Endodermal cell (in vitro differentiated cells): Measurements from ENCODE around the gene EVL. TPM values are rescaled to one million over a fixed set of nuclear protein-coding genes. Genes with fewer than 3 reads are reported as not detected.
"Not testable (repeated sequence)": the region's sequence is repeated elsewhere in the genome, so short reads cannot be mapped to it uniquely, and the experiment has no call there.

ENCODE experiments used
- DNase-seq: peaks from one replicate; pipeline ENCODE4 v3.0.0-alpha.2; 2017
- H3K27ac ChIP-seq: 2 replicates; pipeline ENCODE4 v1.5.1; 2013; ENCODE audit warnings: mild to moderate bottlenecking, low read depth, low read length, moderate library complexity
- H3K27me3 ChIP-seq: 2 replicates; pipeline ENCODE4 v1.6.1; 2013; ENCODE audit warnings: mild to moderate bottlenecking, low read length, moderate library complexity; ENCODE audit not compliant: insufficient read depth, control insufficient read depth, poor library complexity, severe bottlenecking
- H3K36me3 ChIP-seq: 2 replicates; pipeline ENCODE4 v1.7.0; 2013; ENCODE audit warnings: mild to moderate bottlenecking, low read length, moderate library complexity; ENCODE audit not compliant: control insufficient read depth, insufficient read depth
- H3K4me1 ChIP-seq: one replicate; pipeline ENCODE4 v1.7.0; 2013; ENCODE audit warnings: low read length; ENCODE audit not compliant: control insufficient read depth, insufficient read depth
- H3K4me3 ChIP-seq: 2 replicates; pipeline ENCODE4 v1.5.1; 2013; ENCODE audit warnings: mild to moderate bottlenecking, low read length, moderate library complexity
- H3K9ac ChIP-seq: 2 replicates; pipeline ENCODE4 v1.6.1; 2013; ENCODE audit warnings: mild to moderate bottlenecking, low read length, moderate library complexity; ENCODE audit not compliant: poor library complexity, severe bottlenecking; ENCODE audit errors: extremely low read depth
- H3K9me3 ChIP-seq: 2 replicates; pipeline ENCODE4 v1.6.1; 2013; ENCODE audit warnings: mild to moderate bottlenecking, low read length, moderate library complexity; ENCODE audit not compliant: control insufficient read depth
- H3K27ac Mint-ChIP-seq: 2 replicates; pipeline ENCODE4 v1.8.0; 2020; ENCODE audit warnings: mixed read lengths
- H3K27me3 Mint-ChIP-seq: 2 replicates; pipeline ENCODE4 v1.8.0; 2021; ENCODE audit warnings: mild to moderate bottlenecking, mixed read lengths; ENCODE audit not compliant: insufficient read depth
- H3K36me3 Mint-ChIP-seq: 2 replicates; pipeline ENCODE4 v1.8.0; 2020; ENCODE audit warnings: low read depth, mixed read lengths
- H3K4me1 Mint-ChIP-seq: 2 replicates; pipeline ENCODE4 v1.8.0; 2020; ENCODE audit warnings: mixed read lengths
- H3K4me3 Mint-ChIP-seq: 2 replicates; pipeline ENCODE4 v1.8.0; 2020; ENCODE audit warnings: mild to moderate bottlenecking, moderate library complexity, mixed read lengths
- H3K9me3 Mint-ChIP-seq: 2 replicates; pipeline ENCODE4 v1.8.0; 2020; ENCODE audit warnings: mild to moderate bottlenecking, mixed read lengths
- CTCF ChIP-seq: fragments of 200-600 bp; sonication (generic); conservative IDR thresholded peaks from 2 replicates; pipeline ENCODE4 v1.5.0; 2021; ENCODE audit warnings: antibody characterized with exemption, mild to moderate bottlenecking
- WGBS, 2 experiments: methylation state at CpG; one replicate each; pipeline versions ENCODE4 v1.1.5 to v1.1.7; 2013; ENCODE audit warnings: missing lambda C conversion rate in 2 of 2, mixed read lengths in 1 of 2; ENCODE audit not compliant: insufficient coverage in 1 of 2, insufficient read length in 1 of 2; 5-methylcytosine and 5-hydroxymethylcytosine counted together
- total RNA-seq, 2 donors: library from RNA; stranded (reverse); fragmentation: NEBNext Ultra II Directional in 1 of 2; extraction: Animal tissue kit (Norgen Biotek cat#: 25700) in 1 of 2; gene quantifications; 2 replicates in 1 of 2; 3 replicates in 1 of 2; pipeline ENCODE4 v1.2.1, GENCODE V29; 2021

Gene EVL
- total RNA-seq, 2 donors from 2014 or later: 61.1 to 71.3 TPM

GRCh38 chr14:100155756-100156616 lies 90.8 kb downstream of the EVL start:
- Mint-ChIP-seq H3K36me3 (peaks cover 2% of the 10 kb centered on the region), H3K27ac (no peak overlapping the region), H3K27me3 (peaks cover 62% of the 10 kb centered on the region), H3K9me3 (peaks cover 4% of the 10 kb centered on the region), H3K4me3 (no peak overlapping the region), H3K4me1 (peaks cover 6% of the 10 kb centered on the region)
- DNase-seq: no peak
- H3K4me1 ChIP-seq: no peaks in the 10 kb centered on the region
- WGBS, 2 experiments: 85 to 93% methylated on average over 7 to 12 of the region's 12 CpGs
- H3K9me3 ChIP-seq: no peaks in the 10 kb centered on the region
- no peak overlapping the region for H3K4me3 ChIP-seq
- no peak overlapping the region for H3K27ac ChIP-seq
- no peak overlapping the region for H3K9ac ChIP-seq
- H3K36me3 ChIP-seq: no peaks in the 10 kb centered on the region
- TF ChIP-seq CTCF: no peak
- peaks cover 51% of the 10 kb centered on the region for H3K27me3 ChIP-seq

GRCh38 chr14:100156776-100157175 lies 91.6 kb downstream of the EVL start:
- WGBS, 2 experiments: 87 to 100% methylated on average over 2 to 6 of the region's 6 CpGs
- H3K4me1 Mint-ChIP-seq: peaks cover 6% of the 10 kb centered on the region
- H3K27me3 Mint-ChIP-seq: peaks cover 70% of the 10 kb centered on the region

GRCh38 chr14:100157548-100158232 lies 92.5 kb downstream of the EVL start:
- not testable (repeated sequence) for H3K27ac Mint-ChIP-seq, H3K9me3 Mint-ChIP-seq, H3K9me3 ChIP-seq, H3K4me3 Mint-ChIP-seq, H3K9ac ChIP-seq, H3K4me3 ChIP-seq, DNase-seq, H3K36me3 Mint-ChIP-seq, H3K27ac ChIP-seq, H3K36me3 ChIP-seq, H3K4me1 Mint-ChIP-seq, H3K4me1 ChIP-seq
- peaks cover 73% of the 10 kb centered on the region for H3K27me3 Mint-ChIP-seq
- H3K27me3 ChIP-seq: peaks cover 62% of the 10 kb centered on the region
- WGBS, 2 experiments: 94 to 95% methylated on average over 10 to 16 of the region's 16 CpGs

More at GRCh38 chr14:100156776-100157175, 91.6 kb downstream of the EVL start:
- Histone ChIP-seq H3K36me3 (no peaks in the 10 kb centered on the region), H3K4me3 (no peak overlapping the region), H3K9me3 (no peaks in the 10 kb centered on the region), H3K27ac (no peak overlapping the region), H3K4me1 (no peaks in the 10 kb centered on the region), H3K9ac (no peak overlapping the region), H3K27me3 (peaks cover 59% of the 10 kb centered on the region)
- no peak for TF ChIP-seq CTCF
- no peak for DNase-seq
- peaks cover 2% of the 10 kb centered on the region for H3K36me3 Mint-ChIP-seq
- H3K27ac Mint-ChIP-seq: no peak overlapping the region
- no peak overlapping the region for H3K4me3 Mint-ChIP-seq
- peaks cover 4% of the 10 kb centered on the region for H3K9me3 Mint-ChIP-seq
